ENCODE results near the gene AIP.

AIP gene

GRCh38 chr11:67538306-67538705, 55.5 kb downstream of the AIP start:
- DNase-seq, result no peak

GRCh38 chr11:67538823-67539505, 56.1 kb downstream of the AIP start:
- no peak for DNase-seq

GRCh38 chr11:67539550-67539949, 56.7 kb downstream of the AIP start:
- DNase-seq, result no peak
